Nephron progenitor cell (in vitro differentiated cells): ENCODE measurements around the gene SLC25A11.
A peak's percentile ranks its signal among the peaks of the same experiment; 100 is the strongest.

ENCODE experiments used
- DNase-seq: peaks from one replicate; pipeline ENCODE4 v3.0.0; 2021
- H3K27ac Mint-ChIP-seq: 2 replicates; pipeline ENCODE4 v1.8.0; 2021; ENCODE audit warnings: mild to moderate bottlenecking, moderate library complexity, mixed read lengths
- H3K27me3 Mint-ChIP-seq: 2 replicates; pipeline ENCODE4 v1.8.0; 2021; ENCODE audit warnings: mild to moderate bottlenecking, low read depth, mixed read lengths; ENCODE audit not compliant: poor library complexity
- H3K36me3 Mint-ChIP-seq: 2 replicates; pipeline ENCODE4 v1.8.0; 2021; ENCODE audit warnings: low read depth, mixed read lengths
- H3K4me1 Mint-ChIP-seq: 2 replicates; pipeline ENCODE4 v1.8.0; 2021; ENCODE audit warnings: mixed read lengths
- H3K4me3 Mint-ChIP-seq: 2 replicates; pipeline ENCODE4 v1.8.0; 2021; ENCODE audit warnings: mild to moderate bottlenecking, moderate library complexity, mixed read lengths
- H3K9me3 Mint-ChIP-seq: 2 replicates; pipeline ENCODE4 v1.8.0; 2021; ENCODE audit warnings: mild to moderate bottlenecking, moderate library complexity, mixed read lengths
- TF ChIP-seq, protein P1 (sequence below): fragments of 200-600 bp; sonication (generic); IDR thresholded peaks from 2 replicates; pipeline ENCODE4 v1.5.0; 2021; ENCODE audit warnings: antibody characterized with exemption

SLC25A11 gene

DNA sequence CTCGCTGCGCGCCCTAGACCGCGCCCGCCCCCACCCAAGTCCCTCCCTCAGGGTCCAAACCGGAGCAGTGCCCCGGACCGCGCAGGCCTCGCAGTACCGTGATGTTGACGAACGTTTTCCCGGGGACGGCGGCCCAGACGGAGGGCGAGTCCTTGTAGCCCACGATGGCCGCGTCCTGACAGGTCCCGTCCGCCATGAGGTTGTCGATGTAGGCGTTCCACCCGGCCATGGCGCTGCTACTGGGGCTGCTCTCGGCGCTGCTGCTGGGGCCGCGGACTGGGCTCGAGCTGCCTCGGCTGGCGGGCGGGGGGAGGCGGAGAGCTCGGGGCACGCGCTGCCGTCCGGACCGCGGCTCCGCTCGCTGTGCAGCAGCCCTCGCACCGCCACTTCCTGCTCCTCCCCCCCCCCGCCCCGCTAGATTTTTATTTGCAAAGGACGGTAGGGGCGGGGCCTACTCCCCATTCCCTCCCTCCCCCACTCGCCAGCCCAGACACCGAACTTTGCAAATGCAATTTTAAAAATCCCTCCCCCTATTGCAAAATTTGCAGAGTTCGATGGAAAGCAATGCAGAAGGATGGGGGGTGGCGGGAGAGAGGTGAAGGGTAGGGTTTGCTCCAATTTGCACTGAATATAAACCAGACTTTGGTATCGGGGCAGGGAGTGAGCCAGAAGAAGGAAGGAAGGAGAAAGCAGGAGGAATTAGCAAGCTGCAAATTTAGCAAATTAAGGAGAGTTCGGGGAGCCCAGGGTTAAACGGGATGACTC lies 8.5 kb upstream of the SLC25A11 start, which contains the start of gene PFN1:
PFN1 (minus strand) TSS at position 365 of the 765 bp plus-strand sequence; CDS start at position 229, 136 bp downstream.
- H3K36me3 Mint-ChIP-seq, result peaks cover 15% of the 10 kb centered on the region
- H3K27me3 Mint-ChIP-seq, result peaks cover 3% of the 10 kb centered on the region
- H3K9me3 Mint-ChIP-seq, result no peaks in the 10 kb centered on the region
- peak; percentile 82 for DNase-seq
- TF ChIP-seq, protein P1, sequence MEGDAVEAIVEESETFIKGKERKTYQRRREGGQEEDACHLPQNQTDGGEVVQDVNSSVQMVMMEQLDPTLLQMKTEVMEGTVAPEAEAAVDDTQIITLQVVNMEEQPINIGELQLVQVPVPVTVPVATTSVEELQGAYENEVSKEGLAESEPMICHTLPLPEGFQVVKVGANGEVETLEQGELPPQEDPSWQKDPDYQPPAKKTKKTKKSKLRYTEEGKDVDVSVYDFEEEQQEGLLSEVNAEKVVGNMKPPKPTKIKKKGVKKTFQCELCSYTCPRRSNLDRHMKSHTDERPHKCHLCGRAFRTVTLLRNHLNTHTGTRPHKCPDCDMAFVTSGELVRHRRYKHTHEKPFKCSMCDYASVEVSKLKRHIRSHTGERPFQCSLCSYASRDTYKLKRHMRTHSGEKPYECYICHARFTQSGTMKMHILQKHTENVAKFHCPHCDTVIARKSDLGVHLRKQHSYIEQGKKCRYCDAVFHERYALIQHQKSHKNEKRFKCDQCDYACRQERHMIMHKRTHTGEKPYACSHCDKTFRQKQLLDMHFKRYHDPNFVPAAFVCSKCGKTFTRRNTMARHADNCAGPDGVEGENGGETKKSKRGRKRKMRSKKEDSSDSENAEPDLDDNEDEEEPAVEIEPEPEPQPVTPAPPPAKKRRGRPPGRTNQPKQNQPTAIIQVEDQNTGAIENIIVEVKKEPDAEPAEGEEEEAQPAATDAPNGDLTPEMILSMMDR, result no peak
- peaks cover 53% of the 10 kb centered on the region for H3K4me1 Mint-ChIP-seq
- peak within 1 kb of the TSS; percentile 99 for H3K27ac Mint-ChIP-seq
- peak within 1 kb of the TSS; percentile 99 for H3K4me3 Mint-ChIP-seq

DNA sequence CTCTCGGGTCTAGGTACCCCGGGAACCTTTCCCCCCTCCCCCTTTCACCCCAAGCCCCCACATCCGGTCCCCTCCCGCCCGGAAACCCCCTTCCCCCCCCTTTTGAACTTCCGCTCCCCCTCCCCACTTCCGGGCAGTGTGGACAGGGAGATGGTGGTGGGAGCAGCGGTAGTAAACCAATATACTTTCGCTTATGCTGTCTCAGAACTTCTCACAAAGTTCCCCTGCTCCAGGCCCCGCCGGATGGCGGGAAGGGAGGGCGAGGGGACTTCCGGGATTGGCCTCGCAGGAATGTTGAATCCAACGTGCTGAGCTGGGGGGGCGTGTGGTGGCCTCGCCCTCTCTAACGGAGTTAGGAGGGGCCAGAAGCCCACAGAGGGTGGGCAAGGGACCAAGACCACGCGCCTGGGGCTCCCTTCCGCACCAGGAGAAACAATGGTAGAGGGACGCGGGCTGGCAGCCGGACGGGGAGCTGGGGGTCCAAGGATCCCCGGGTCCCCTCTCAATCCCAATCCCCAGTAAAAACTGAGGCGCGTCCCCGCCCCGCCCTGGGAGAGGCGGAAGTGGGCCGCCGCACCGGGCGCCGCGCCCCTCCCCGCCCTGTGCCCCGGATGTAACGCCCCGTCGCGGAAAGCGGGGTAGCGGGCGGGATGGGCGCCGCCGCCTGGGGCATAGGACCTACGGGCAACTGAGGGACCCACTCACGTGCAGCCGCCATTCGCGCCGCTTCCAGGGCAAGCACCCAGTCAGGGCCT lies 7.7 kb upstream of the SLC25A11 start:
- peak; percentile 58 for DNase-seq
- Mint-ChIP-seq H3K27ac (peak overlapping the region; percentile 95), H3K4me3 (peak overlapping the region; percentile 99), H3K36me3 (peaks cover 22% of the 10 kb centered on the region), H3K4me1 (peaks cover 45% of the 10 kb centered on the region), H3K27me3 (peaks cover 3% of the 10 kb centered on the region), H3K9me3 (no peaks in the 10 kb centered on the region)
- TF ChIP-seq, protein P1, result no peak

- DNase-seq, result no peak
Observed at GRCh38 chr17:4947010-4947410, 7.2 kb upstream of the SLC25A11 start.

DNA sequence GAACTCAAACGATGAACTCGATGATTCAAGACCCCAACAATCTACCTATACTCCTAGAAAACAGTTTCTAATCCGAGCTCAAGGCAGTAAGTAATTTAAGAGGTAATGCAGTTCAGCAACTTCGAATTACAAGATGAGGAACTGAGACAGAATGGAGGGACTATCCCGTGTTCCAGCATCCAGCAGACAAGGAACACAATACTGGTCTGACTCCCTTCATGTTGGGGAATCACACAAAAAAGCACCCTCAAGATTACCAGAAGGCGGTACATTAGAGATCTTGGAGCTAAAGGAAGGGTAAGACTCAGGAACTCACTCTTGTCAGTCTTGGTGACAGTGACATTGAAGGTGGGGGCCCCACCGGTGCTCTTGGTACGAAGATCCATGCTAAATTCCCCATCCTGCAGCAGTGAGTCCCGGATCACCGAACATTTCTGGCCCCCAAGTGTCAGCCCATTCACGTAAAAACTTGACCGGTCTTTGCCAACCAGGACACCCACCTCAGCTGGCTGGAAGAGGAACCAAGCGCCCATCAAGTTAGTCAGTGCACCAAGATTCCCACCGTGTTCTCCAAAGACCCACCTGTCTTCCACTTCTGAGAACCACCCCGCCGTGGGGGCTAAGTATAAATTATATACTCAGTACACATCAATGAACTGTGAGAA lies 6.6 kb upstream of the SLC25A11 start:
- TF ChIP-seq, protein P1, result no peak
- Mint-ChIP-seq H3K36me3 (peaks cover 33% of the 10 kb centered on the region), H3K4me1 (peaks cover 47% of the 10 kb centered on the region), H3K27me3 (no peaks in the 10 kb centered on the region), H3K27ac (peak overlapping the region; percentile 93), H3K4me3 (peak overlapping the region; percentile 99), H3K9me3 (no peaks in the 10 kb centered on the region)
- DNase-seq, result no peak

More at GRCh38 chr17:4947010-4947410, 7.2 kb upstream of the SLC25A11 start:
- TF ChIP-seq, protein P1, result no peak
- Mint-ChIP-seq H3K36me3 (peaks cover 27% of the 10 kb centered on the region), H3K4me3 (peak overlapping the region; percentile 99), H3K9me3 (no peaks in the 10 kb centered on the region), H3K27me3 (peaks cover 2% of the 10 kb centered on the region), H3K4me1 (peaks cover 47% of the 10 kb centered on the region), H3K27ac (peak overlapping the region; percentile 93)

GRCh38 chr17:4945944-4946280 lies 6.1 kb upstream of the SLC25A11 start:
- peaks cover 36% of the 10 kb centered on the region for H3K36me3 Mint-ChIP-seq
- DNase-seq, result no peak
- H3K9me3 Mint-ChIP-seq, result no peaks in the 10 kb centered on the region
- H3K27ac Mint-ChIP-seq, result peak overlapping the region; percentile 98
- peak overlapping the region; percentile 99 for H3K4me3 Mint-ChIP-seq
- H3K27me3 Mint-ChIP-seq, result no peaks in the 10 kb centered on the region
- H3K4me1 Mint-ChIP-seq, result peaks cover 47% of the 10 kb centered on the region
- TF ChIP-seq, protein P1, result no peak
